OCI-LY7 (cell line): Measurements from ENCODE around the gene PRLH.

Source experiments
- CTCF ChIP-seq: fragments of 200-600 bp; sonication (generic); conservative IDR thresholded peaks from 2 replicates; pipeline ENCODE4 v1.5.1; 2014; ENCODE audit warnings: mild to moderate bottlenecking, antibody characterized with exemption, low read length, moderate library complexity, mixed read lengths
- EZH2phosphoT487 ChIP-seq: fragments of 200-600 bp; sonication (generic); IDR thresholded peaks from 2 replicates; pipeline ENCODE4 v1.6.1; 2018; ENCODE audit warnings: low read depth, borderline replicate concordance, mild to moderate bottlenecking, mixed run types, antibody characterized with exemption, low read length, moderate library complexity, mixed read lengths

GRCh38 chr2:237532160-237532559 is 34.2 kb upstream of the PRLH start:
- TF ChIP-seq CTCF (no peak), EZH2phosphoT487 (no peak)
